Ramos (cell line): Measurements from ENCODE around the gene RIPK1.
"Not testable (repeated sequence)": the region's sequence is repeated elsewhere in the genome, so short reads cannot be mapped to it uniquely, and the experiment has no call there.

Experiments
- in situ Hi-C: fragments of 300-500 bp; cut with MboI; formaldehyde crosslinking; loops from one replicate; pipeline ENCODE4 v1.14.3; 2022; ENCODE audit warnings: low sequenced_read_pairs; ENCODE audit not compliant: unreplicated experiment

The RIPK1 gene

DNA sequence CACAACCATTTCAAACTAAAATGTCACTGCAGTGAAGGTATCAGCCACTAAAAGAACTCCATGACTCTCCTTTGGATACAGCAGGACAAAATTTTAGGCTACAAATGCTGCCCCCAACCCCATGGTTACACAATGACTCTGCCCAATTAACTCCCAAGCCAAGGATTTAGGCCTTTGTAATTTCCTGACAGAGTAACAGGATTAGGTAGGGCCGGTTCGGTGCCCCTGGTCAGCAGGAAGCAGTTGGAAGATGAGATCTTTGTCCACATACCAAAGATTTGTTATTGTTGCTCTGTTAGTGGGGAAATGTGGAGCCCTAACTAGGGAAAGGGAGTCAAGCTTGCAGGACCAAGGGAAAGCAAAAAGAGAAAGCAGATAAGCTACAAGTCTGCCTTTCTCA, 26.7 kb upstream of the RIPK1 start:
- in situ Hi-C loops, result no loop called here

DNA sequence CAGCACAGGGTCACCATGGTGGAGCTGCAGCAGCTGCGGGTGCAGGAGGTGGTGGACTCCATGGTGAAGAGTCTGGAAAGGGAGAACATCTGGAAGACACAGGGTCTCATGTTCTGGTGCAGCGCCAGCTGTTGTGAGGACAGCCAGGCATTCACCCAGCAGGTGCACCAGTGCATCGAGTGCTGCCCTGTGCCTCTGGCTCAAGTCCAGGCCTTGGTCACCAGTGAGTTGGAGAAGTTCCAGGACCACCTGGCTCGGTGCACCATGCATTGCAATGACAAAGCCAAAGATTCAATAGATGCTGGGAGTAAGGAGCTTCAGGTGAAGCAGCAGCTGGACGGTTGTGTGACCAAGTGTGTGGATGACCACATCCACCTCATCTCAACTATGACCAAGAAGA, 22.9 kb upstream of the RIPK1 start:
- in situ Hi-C loops, result loop anchor here (5.0 kb wide), 1 partner anchor 48 kb away; the partner anchor contains the start of gene NQO2

- in situ Hi-C loops, result loop anchor here (5.0 kb wide), 1 partner anchor 48 kb away; the partner anchor contains the start of gene NQO2
Measured at GRCh38 chr6:3045777-3046176, 22.5 kb upstream of the RIPK1 start.

DNA sequence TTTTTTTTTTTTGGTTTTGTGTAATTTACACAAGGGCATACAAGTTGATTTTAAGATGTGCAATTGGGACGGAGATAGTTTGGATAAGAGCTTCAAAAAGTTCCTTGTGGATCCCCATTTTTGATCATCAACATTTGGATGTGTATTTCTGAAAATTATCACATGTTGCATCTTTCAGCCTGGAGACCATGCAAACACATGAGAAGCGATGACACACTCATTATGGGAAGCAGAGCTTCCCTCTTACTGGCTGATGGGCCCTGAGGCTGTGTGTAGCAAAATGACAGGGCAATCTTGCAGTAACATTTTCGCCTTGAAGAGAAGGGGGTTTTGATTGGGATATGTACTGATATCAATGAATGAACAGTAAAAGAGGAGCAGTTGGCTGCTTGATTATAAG, 22.0 kb upstream of the RIPK1 start:
- in situ Hi-C loops, result loop anchor here (5.0 kb wide), 1 partner anchor 49 kb away; the partner anchor contains the start of gene NQO2

DNA sequence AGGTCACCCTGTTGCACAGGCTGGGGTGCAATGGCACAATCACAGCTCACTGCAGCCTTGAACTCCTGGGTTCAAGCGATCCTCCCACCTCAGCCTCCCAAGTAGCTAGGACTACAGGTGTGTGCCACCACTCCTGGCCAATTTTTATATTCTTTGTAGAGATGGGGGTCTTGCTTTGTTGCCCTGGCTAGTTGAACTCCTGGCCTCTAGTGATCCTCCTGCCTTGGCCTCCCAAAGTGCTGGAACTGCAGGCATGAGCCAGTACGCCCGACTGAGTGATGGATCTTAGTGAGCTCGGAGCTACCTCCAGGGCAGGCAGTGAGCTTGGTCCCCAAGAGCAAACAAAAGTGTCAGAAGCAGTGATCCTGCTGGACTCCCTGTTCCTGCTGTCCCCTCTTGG, 20.3 kb upstream of the RIPK1 start:
- in situ Hi-C loops, result loop anchor here (5.0 kb wide), 1 partner anchor 51 kb away; the partner anchor contains the start of gene NQO2

GRCh38 chr6:3052481-3053230, 15.6 kb upstream of the RIPK1 start:
- in situ Hi-C loops, result loop anchor here (10.0 kb wide), 1 partner anchor 208 kb away; the partner anchor contains the start of gene SERPINB1

DNA sequence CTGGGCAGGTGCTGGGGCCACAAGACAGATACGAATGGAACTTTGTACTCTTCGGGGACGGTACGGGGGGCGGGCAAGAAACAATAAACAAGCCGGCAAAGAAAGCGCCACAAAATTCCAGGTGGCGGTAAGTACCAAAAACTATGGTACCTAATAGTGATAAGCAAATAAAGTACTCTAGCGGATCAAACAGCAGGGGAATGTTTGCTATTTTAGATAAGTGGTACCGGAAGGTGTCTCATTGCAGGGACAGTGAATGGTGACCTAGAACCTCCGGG, 15.1 kb upstream of the RIPK1 start:
- in situ Hi-C loops, result loop anchor here (10.0 kb wide), 1 partner anchor 208 kb away; the partner anchor contains the start of gene SERPINB1

DNA sequence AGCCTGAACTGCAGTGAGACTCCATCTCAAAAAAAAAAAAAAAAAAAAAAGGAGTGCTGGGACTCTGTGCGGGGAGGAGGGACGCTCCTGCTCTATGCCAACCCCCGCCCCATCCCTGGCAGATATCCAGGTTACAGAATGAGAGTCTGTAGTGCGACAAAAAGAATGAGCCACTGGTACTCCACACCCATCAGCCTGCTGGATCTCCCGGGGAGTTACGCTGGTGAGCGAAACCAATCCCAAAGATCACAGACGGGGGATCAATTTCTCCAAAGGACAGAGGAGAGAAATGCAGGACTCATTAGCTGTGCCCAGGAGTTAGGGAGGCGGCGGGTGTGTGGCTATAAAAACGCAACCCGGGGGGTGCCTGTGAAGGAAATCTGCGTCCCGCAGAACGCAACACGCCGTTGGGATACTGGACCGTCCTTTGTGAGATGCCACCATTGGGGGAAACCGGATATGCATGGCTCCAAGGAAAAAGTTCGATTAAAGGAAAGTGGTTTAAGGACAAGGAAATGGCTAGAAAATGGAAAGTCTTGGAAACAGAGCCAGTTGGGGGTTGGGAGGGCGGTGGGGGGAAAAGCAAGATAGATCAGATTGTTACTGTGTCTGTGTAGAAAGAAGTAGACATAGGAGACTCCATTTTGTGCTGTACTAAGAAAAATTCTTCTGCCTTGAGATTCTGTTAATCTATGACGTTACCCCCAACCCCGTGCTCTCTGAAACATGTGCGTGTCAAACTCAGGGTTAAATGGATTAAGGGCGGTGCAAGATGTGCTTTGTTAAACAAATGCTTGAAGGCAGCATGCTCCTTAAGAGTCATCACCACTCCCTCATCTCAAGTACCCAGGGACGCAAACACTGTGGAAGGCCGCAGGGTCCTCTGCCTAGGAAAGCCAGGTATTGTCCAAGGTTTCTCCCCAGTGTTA, 13.8 kb upstream of the RIPK1 start:
- in situ Hi-C loops, result loop anchor here (10.0 kb wide), 1 partner anchor 210 kb away; the partner anchor contains the start of gene SERPINB1

- in situ Hi-C loops, result loop anchor here (10.0 kb wide), 1 partner anchor 210 kb away; the partner anchor contains the start of gene SERPINB1
Measured at GRCh38 chr6:3055158-3055499, 13.2 kb upstream of the RIPK1 start.

- in situ Hi-C loops, result loop anchor here (10.0 kb wide), 1 partner anchor 212 kb away; the partner anchor contains the start of gene SERPINB1
Measured at GRCh38 chr6:3057063-3057770, 11.1 kb upstream of the RIPK1 start.

- in situ Hi-C loops, result loop anchor here (10.0 kb wide), 1 partner anchor 214 kb away; the partner anchor contains the start of gene SERPINB1
Measured at GRCh38 chr6:3058957-3059356, 9.3 kb upstream of the RIPK1 start.

GRCh38 chr6:3060092-3060491, 8.2 kb upstream of the RIPK1 start:
- in situ Hi-C loops, result not testable (repeated sequence)

DNA sequence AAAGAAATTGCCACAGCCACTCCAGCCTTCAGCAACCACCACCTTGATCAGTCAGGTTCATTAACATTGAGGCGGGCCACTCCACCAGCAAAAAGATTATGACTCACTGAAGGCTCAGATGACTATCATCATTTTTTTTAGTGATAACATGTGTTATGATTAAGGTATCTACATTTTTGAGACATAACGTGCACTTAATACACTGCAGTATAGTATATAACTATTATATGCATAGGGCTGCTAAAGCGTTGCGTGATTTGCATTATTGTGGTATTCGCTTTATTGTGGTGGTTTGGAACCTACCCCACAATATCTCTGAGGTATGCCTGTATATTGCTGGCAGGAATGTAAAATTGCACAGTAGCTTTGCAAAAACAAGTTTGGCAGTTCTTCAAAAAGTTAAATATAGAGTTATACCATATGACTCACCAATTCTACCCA, 6.8 kb upstream of the RIPK1 start:
- in situ Hi-C loops, result no loop called here

DNA sequence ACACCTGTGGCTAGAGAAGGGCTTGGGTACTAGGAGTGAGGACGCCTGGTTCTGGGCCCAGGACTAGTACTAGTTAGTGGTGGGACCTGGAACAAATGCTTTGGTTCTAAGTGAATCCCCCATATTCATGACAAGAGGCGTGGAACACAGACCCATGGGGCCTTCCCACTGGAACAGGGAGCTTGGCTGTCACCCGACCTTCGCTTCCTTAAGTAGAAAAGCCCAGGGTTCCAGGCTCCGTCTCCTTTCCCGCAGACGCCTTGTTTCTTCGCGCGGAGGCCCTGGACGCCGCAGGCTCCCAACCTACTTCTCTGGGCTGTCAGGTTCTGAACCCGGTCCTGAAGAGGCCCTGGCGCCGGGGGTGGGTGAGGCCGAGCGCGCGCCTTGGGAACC, 5.0 kb upstream of the RIPK1 start:
- in situ Hi-C loops, result not testable (repeated sequence)

DNA sequence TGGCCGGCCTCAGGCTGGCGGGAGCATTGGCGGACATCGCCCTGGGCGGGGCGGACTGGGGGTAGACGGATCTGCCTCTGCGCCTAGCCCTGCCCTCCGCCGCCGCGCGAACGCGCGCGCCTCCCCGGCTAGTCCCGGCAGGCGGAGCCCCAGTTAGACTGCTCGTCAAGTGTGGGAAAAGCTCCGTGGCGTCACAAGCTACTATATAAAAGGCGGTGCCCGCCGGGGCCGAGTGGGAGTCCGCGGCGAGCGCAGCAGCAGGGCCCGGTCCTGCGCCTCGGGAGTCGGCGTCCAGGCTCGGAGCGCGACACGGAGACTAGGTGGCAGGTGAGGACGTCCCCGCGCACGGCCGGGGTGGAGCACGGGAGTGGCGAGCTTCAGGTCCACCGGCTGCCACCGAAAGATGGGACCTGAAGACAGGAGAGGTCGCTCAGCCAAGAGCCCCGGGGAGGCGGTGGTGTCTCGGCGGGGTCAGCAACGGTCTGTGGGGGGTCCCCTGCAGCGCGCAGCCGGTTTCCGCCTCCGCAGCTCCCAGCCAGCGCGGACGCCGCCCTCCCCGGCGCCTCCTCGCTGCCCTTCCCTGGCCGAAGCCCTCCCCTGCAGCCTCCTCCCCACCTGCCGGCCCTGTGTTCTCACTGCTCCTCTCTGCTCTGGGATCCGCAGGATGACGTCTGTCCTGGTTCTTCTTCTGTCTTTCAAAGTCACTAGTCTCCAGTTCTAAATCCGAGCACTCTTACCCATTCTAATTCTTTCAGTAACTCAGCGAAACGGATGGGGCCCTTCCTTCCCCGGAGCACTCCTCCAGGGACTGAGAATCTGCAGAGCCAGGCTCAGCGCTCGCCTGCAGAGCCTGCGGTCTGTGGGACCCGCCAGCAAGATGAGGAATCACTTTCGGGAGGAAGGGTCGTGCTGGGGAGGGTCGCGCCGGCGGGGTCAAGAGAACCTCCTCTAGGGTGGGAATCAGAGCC, 4.3 kb upstream of the RIPK1 start:
- in situ Hi-C loops, result no loop called here

- in situ Hi-C loops, result no loop called here
Measured at GRCh38 chr6:3071568-3071967, 3.3 kb downstream of the RIPK1 start.

DNA sequence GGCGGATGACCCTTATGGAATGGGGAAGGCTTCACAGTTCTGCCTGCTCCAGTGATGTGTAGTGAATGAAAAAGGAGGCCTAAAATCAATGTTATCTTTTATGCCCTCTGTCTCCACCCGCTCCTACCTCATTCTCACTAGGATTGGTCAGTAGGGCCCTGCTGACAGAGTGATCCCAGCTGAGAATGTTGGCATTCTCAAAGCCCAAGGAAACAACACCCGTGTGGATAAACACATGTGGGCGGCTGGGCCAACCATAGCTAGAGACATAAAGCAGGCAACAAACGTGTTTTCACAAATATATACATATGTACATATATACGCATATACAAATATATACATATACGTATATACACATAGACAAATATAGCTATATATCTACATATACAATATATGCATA, 4.5 kb downstream of the RIPK1 start:
- in situ Hi-C loops, result no loop called here

GRCh38 chr6:3073382-3073781, 5.1 kb downstream of the RIPK1 start:
- in situ Hi-C loops, result no loop called here

- in situ Hi-C loops, result no loop called here
Measured at GRCh38 chr6:3075772-3076113, 7.4 kb downstream of the RIPK1 start.
